GM18498 (cell line): ENCODE data around the gene C9orf50.

Experiments used
- ATAC-seq: cut with Tn5 transposase; IDR thresholded peaks from one replicate; pipeline ENCODE4 v1.9.1; 2021; ENCODE audit warnings: mild to moderate bottlenecking, moderate library complexity; ENCODE audit not compliant: unreplicated experiment

Gene C9orf50

GRCh38 chr9:129573977-129574376 lies 46.9 kb downstream of the C9orf50 start:
- no peak for ATAC-seq

DNA sequence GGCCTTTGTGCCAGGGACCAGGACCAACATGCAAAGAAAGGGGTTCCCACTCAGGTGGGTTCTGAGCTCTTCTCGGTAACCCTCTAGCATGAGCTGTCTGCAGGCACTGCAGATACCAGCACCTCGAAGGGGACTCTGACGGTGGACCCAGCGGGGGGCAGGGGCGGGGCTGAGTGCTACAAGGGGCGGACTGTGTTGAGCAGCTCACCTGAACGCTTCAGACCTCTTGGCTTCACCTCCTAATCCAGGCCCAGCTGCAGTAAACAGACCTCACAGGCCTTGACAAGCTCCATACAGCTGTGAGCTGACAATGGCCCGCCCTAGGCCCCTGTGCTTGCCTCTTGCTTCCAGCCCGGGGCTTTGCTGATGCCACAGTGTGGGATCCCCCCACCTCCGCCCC lies 48.4 kb downstream of the C9orf50 start:
- ATAC-seq: no peak

DNA sequence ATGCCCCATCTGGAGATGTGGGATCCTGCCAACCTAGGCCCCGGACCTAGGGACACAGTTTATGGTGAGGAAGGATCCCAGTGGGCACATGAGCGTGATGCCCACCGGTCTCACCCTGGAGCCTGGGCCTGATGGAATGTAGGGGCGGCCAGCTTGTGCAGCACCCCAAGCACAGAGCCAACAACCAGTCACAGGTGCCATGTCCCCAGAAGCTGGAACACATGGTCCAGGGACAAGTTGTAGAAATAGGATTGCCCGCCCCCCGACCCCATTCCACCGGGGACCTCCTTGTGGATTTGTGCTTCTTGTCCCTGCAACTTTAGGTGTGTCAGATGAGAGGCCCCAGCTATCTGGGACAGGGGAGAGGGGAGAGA lies 48.9 kb downstream of the C9orf50 start:
- no peak for ATAC-seq

GRCh38 chr9:129571298-129572051 lies 49.4 kb downstream of the C9orf50 start:
- no peak for ATAC-seq

- ATAC-seq: no peak
These were observed 50.2 kb downstream of the C9orf50 start for GRCh38 chr9:129570450-129571297.

DNA sequence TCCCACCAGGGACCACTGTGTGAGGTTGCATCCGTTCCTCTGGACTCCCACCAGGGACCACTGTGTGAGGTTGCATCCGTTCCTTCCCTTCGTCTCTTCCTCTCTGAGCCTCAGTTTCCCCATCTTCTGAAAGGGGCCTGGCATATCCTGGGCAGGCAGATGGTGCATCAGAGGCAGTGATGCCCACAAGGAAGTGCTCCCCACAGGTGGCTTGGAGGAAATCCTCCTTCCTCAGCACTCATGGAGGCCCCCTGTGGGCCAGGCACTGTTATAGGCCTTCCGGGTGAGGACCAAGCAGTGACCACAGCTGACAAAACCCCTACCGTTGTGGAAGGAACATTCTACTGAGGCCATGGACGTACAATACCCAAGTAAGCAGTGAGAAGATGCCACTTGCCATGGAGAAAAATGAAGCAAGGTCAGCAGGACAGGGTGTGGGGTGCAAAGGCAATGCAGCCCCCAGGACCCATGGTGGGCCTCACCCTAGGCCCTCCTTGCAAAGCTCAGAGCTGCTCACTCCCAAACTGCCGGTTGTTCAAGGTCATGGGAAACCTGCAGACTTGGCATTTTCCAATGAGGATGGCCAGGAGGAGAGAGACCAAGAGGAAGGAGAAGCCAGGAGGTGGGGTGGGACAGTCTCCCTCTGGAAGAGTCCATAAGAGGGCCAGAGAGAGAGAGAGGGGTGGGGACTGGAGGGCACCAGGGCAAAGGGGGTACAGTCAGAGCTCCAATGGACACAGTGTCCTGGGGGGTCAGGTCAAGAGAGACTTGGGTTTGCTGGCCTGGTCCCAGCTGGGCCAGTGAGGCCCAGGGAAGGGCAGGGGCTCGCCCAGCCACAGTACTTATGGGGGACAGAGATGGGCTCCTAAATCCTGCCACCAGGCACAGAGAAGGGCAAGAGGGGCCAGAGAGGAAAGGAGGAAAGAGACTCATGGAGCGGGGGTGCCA lies 51.1 kb downstream of the C9orf50 start:
- ATAC-seq: no peak

GRCh38 chr9:129568560-129569501 lies 52.1 kb downstream of the C9orf50 start:
- ATAC-seq: no peak

GRCh38 chr9:129567842-129568559 lies 52.9 kb downstream of the C9orf50 start:
- no peak for ATAC-seq

DNA sequence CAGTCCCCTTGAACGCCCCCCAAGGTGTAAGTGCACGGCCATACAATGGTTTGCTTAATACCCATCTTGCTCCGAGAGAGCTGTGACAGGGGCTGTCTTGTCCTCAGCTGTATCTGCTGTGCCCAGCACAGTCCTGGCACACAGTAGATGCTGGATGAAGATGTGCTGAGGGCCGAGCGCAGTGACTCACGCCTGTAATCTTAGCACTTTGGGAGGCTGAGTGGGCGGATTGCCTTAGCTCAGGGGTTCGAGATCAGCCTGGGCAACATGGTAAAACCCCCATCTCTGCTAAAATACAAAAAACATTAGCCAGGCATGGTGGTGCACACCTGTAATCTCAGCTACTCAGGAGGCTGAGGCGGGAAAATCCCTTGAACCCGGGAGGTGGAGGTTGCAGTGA lies 53.6 kb downstream of the C9orf50 start:
- no peak for ATAC-seq

- ATAC-seq: no peak
These were observed 54.2 kb downstream of the C9orf50 start for GRCh38 chr9:129566563-129567266.

DNA sequence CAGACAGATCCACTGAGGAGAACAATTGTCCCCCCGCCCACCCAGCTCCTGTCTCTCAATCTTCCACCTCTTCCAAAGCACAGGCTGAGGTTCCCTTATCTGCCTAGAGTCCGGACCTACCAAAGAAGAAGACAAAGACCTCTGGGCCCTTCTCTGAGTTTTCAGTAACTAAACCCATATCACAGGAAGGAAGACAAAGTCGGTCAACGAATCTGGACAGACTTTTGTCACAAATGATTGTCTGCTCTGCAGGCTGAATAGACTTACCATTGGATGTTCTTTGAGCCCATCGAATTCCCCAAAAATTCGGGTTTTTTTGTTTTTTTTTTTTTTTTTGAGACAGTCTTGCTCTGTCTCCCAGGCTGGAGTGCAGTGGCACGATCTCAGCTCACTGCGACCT lies 58.0 kb downstream of the C9orf50 start:
- no peak for ATAC-seq

DNA sequence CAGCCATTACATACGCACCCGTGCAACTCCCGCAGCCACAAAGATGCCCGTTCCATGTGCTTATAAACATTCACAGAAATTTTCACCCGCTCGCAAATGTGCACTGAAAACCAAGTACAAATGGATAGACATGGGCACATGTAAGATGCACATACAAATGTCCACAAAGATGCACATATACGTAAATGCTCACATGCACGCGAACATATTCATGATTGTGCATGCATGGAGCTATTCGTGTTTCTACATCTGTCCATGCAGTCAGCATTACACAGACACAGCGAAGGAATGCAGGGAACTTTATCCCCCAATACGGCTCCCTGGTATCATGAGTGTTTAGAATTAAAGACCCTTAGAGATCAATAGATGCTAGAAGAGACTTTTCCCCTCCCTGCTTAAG lies 58.4 kb downstream of the C9orf50 start:
- ATAC-seq: no peak
